Right ventricle myocardium superior (tissue), 1 donor: ENCODE data around the gene UQCRQ. TPM values are rescaled to one million over a fixed set of nuclear protein-coding genes. Genes with fewer than 3 reads are reported as not detected.
"Not testable (repeated sequence)": the region's sequence is repeated elsewhere in the genome, so short reads cannot be mapped to it uniquely, and the experiment has no call there.

Source experiments
- ATAC-seq: fragments of 200-7000 bp; cut with Tn5 transposase; one replicate; pipeline ENCODE4 v1.9.1; 2020; ENCODE audit warnings: mild to moderate bottlenecking; ENCODE audit not compliant: poor library complexity
- DNase-seq: peaks from one replicate; pipeline ENCODE4 v3.0.0-alpha.2; 2020
- intact Hi-C: fragments of 100-400 bp; cut with DNase I; formaldehyde crosslinking; loops from one replicate; pipeline ENCODE4 v1.11.2; 2022
- total RNA-seq: library from RNA; stranded (reverse); fragmentation: NEBNext Ultra II Directional; extraction: Animal tissue kit (Norgen Biotek cat#: 25700); gene quantifications from one replicate; pipeline ENCODE4 v1.2.1, GENCODE V29; 2021
- donor health status: DM: no; HTN: yes; CAD: no; lungs with severe emphysema.

UQCRQ gene
- total RNA-seq, 1 donor from 2014 or later: 1,987 TPM

GRCh38 chr5:132854301-132854700 lies 12.1 kb upstream of the UQCRQ start:
- ATAC-seq: no peak
- no peak for DNase-seq
- intact Hi-C loops: no loop called here

DNA sequence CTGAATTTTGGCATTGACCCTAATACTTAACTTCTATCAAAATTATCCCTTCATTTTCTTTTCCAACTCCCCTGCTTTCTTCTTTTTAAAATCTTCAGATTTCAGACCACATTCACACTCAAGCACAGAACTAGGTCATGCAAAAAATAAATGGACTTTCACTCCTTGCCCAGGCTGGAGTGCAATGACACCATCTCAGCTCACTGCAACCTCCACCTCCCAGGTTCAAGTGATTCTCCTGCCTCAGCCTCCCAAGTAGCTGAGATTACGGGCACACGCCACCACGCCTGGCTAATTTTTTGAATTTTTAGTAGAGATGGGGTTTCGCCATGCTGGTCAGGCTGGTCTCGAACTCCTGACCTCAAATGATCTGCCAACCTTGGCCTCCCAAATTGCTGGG lies 11.4 kb upstream of the UQCRQ start:
- ATAC-seq, DNase-seq, intact Hi-C loops: not testable (repeated sequence)

- DNase-seq: no peak
- intact Hi-C loops: no loop called here
- ATAC-seq: no peak
Observed at GRCh38 chr5:132856011-132856410, 10.4 kb upstream of the UQCRQ start.

DNA sequence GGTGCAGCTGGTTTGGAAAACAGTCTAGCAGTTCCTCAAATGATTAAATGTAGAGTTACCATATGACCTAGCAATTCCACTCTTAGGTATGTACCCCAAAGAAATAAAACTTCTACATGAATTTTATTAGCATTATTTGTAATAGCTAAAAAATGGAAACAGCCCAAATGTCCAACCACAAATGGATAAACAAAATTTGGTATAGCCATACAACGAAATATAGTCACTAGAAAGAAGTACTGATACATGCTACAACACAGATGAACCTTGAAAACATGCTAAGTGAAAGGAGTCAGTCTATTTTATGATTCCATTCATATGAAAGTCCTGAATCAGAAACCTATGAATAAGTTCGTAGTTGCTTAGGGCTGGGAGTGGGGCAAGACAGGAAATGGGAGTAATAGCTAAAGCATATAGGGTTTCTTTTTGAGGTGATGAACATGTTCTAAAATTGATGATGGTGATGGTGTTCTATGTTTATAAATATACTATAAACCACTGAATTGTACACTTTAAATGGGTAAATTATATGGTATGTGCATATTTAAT lies 6.5 kb upstream of the UQCRQ start:
- DNase-seq (no peak), ATAC-seq (no peak)
- intact Hi-C loops: no loop called here

DNA sequence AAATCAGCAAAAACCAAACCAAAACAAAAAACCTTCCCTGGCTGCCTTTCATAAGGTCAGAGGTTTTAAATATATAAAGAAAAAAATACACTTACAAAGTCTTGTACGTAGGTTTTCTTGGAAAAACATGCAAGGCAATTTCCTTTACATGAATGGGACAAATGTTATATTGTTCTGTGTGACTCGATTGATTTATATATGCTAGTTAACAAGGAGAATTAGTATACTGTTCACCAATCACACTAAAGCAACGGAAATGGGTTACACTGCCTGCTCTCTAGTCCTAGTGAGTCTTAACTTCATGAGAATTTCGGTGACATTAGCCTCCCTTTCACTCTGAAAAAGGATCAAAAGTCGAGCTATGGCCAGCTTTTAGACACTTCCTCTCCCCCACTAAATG lies 5.7 kb upstream of the UQCRQ start:
- intact Hi-C loops: no loop called here
- DNase-seq (no peak), ATAC-seq (no peak)

- ATAC-seq (peak; percentile 54), DNase-seq (no peak)
- intact Hi-C loops: no loop called here
Observed at GRCh38 chr5:132865668-132866341, 637 bp upstream of the UQCRQ start.

- intact Hi-C loops: no loop called here
- no peak for ATAC-seq
- DNase-seq: no peak
Observed at GRCh38 chr5:132867046-132867451, 607 bp downstream of the UQCRQ start.

- intact Hi-C loops: no loop called here
- ATAC-seq (no peak), DNase-seq (no peak)
Observed at GRCh38 chr5:132868754-132869153, 2.3 kb downstream of the UQCRQ start.

- DNase-seq (no peak), ATAC-seq (no peak)
- intact Hi-C loops: no loop called here
Observed at GRCh38 chr5:132870801-132871200, 4.4 kb downstream of the UQCRQ start.

GRCh38 chr5:132871459-132872284 lies 5.2 kb downstream of the UQCRQ start:
- peak; percentile 23 for ATAC-seq
- no peak for DNase-seq
- intact Hi-C loops: no loop called here

- ATAC-seq (no peak), DNase-seq (no peak)
- intact Hi-C loops: no loop called here
Observed at GRCh38 chr5:132872788-132873118, 6.3 kb downstream of the UQCRQ start.

DNA sequence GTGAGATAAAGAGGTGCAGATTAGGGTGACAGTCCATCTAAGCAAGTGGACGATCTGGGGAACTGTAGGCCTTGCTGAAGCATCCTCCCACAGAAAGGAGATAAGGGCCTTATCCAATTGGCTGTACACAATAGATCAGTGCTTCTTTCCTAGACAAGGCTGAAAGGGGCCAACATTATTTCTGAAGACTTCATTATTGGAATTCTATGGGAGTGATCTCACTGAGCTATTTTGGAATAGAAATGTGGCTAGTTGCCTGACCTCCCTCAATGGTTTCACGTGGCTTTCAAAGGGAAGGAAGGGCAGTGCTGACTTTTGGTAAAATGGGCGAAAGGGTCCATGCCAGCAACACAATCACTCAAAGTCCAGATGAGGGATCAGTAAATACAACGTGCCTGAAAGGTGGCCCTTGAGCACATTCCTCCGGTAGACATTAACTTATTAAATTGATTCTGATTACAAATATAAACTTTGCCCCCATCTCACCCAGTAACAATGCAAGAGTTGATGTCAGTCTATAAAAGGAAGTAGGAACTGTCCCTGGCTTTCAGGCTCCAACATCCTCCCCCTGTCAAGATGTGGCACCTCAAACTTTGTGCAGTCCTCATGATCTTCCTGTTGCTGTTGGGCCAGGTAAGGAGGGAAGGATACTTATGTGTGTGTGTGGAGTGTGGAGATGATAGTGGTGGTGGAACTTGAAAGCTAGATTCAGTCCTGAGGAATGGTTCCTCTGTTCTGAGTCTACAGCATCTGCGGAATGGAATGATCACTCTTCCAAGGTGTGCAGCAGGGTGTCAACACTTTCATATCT lies 6.9 kb downstream of the UQCRQ start, which contains the start of gene LEAP2:
Gene LEAP2, plus strand, starts transcription at position 550 of the 811 bp plus-strand sequence. Its CDS starts 27 bp downstream, at position 577.
- intact Hi-C loops: no loop called here
- ATAC-seq (peak; percentile 42), DNase-seq (no peak)

GRCh38 chr5:132873930-132874271 lies 7.5 kb downstream of the UQCRQ start:
- intact Hi-C loops: no loop called here
- DNase-seq (no peak), ATAC-seq (no peak)

DNA sequence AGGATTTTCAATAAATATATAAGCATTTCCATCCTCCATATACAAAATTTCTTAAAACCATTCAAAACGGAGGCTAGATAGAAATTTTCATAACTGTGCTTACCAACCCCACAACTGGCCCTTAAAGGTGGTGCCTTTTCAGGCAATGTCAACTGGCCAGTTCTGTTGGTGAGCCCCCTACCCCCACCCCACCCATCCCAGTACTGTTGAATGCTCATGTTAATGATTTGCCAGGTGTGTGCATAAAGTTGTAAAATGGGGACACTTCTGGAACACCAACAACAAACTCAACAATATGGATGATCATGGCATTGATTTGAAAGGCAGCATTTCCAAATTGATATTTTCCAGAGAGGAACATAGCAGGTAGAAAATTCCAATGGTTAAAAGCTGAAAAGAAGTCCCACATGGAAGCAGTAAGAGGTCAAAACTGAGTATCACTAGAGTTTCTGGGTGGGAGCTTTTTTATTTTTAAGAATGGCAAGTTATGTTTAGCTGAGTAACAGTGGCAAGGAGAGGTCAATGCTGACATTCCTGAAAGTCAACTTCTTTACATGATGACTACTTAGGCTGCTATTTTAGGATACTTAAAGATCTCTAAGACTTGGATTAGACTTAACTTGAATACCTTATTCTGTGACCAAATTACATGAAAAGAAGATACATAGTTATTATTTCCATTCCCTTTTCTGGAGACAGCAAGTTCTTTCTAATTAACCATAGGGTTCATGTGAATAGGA lies 9.7 kb downstream of the UQCRQ start:
- ATAC-seq (no peak), DNase-seq (no peak)
- intact Hi-C loops: no loop called here

GRCh38 chr5:132877466-132877865 lies 11.0 kb downstream of the UQCRQ start:
- ATAC-seq: no peak
- DNase-seq: no peak
- intact Hi-C loops: no loop called here

GRCh38 chr5:132877938-132878337 lies 11.5 kb downstream of the UQCRQ start:
- ATAC-seq (peak; percentile 81), DNase-seq (no peak)
- intact Hi-C loops: no loop called here

GRCh38 chr5:132883261-132883834 lies 16.9 kb downstream of the UQCRQ start:
- ATAC-seq (peak; percentile 88), DNase-seq (no peak)
- intact Hi-C loops: loop anchor here (5.0 kb wide), 1 partner anchor 51 kb away; the partner anchor contains the start of gene SHROOM1

GRCh38 chr5:132884548-132884947 lies 18.1 kb downstream of the UQCRQ start:
- intact Hi-C loops: loop anchor here (5.0 kb wide), 1 partner anchor 52 kb away; the partner anchor contains the start of gene SHROOM1
- DNase-seq (no peak), ATAC-seq (no peak)
